ENCODE measurements around the gene USP6NL.

Gene USP6NL

GRCh38 chr10:11447586-11447985 lies 163.9 kb downstream of the USP6NL start:
- in situ Hi-C loops (cut with MboI; ENCODE audit: low sequenced_read_pairs, unreplicated experiment) = no loop called here
- no peak for TF ChIP-seq CTCF (IDR thresholded peaks at IDR 0.05; ENCODE audit: borderline replicate concordance, control extremely low read depth, extremely low read depth, insufficient read depth, missing control alignments)
- no peak for DNase-seq (ENCODE audit: low spot score)

GRCh38 chr10:11446864-11447263 lies 164.6 kb downstream of the USP6NL start:
- in situ Hi-C loops (cut with MboI; ENCODE audit: low sequenced_read_pairs, unreplicated experiment) = no loop called here
- no peak for DNase-seq (ENCODE audit: low spot score)
- no peak for TF ChIP-seq CTCF (IDR thresholded peaks at IDR 0.05; ENCODE audit: borderline replicate concordance, control extremely low read depth, extremely low read depth, insufficient read depth, missing control alignments)

- no peak for DNase-seq (ENCODE audit: low spot score)
- in situ Hi-C loops (cut with MboI; ENCODE audit: low sequenced_read_pairs, unreplicated experiment) = no loop called here
- no peak for TF ChIP-seq CTCF (IDR thresholded peaks at IDR 0.05; ENCODE audit: borderline replicate concordance, control extremely low read depth, extremely low read depth, insufficient read depth, missing control alignments)
These were observed 165.3 kb downstream of the USP6NL start for GRCh38 chr10:11446133-11446532.

GRCh38 chr10:11444531-11445228 lies 166.8 kb downstream of the USP6NL start:
- in situ Hi-C loops (cut with MboI; ENCODE audit: low sequenced_read_pairs, unreplicated experiment) = no loop called here
- no peak for DNase-seq (ENCODE audit: low spot score)
- no peak for TF ChIP-seq CTCF (IDR thresholded peaks at IDR 0.05; ENCODE audit: borderline replicate concordance, control extremely low read depth, extremely low read depth, insufficient read depth, missing control alignments)

- in situ Hi-C loops (cut with MboI; ENCODE audit: low sequenced_read_pairs, unreplicated experiment) = no loop called here
- DNase-seq (ENCODE audit: low spot score) = no peak
- TF ChIP-seq CTCF (IDR thresholded peaks at IDR 0.05; ENCODE audit: borderline replicate concordance, control extremely low read depth, extremely low read depth, insufficient read depth, missing control alignments) = no peak
These were observed 167.3 kb downstream of the USP6NL start for GRCh38 chr10:11444155-11444530.

GRCh38 chr10:11443468-11444154 lies 167.8 kb downstream of the USP6NL start:
- TF ChIP-seq CTCF (IDR thresholded peaks at IDR 0.05; ENCODE audit: borderline replicate concordance, control extremely low read depth, extremely low read depth, insufficient read depth, missing control alignments) = no peak
- in situ Hi-C loops (cut with MboI; ENCODE audit: low sequenced_read_pairs, unreplicated experiment) = no loop called here
- DNase-seq (ENCODE audit: low spot score) = no peak
